Stimulated activated CD8-positive, alpha-beta memory T cell treated with anti-CD3 and anti-CD28 coated beads, Interleukin-4, amount 100 ng/mL, for 48 hours (primary cell): Measurements from ENCODE around the gene NBEA.

Experiments used
- DNase-seq: peaks from one replicate; pipeline ENCODE4 v3.0.0-alpha.2; 2020

The NBEA gene

GRCh38 chr13:35292329-35292728, 350.3 kb downstream of the NBEA start:
- DNase-seq: no peak

- no peak for DNase-seq
Measured at GRCh38 chr13:35293579-35294226, 351.6 kb downstream of the NBEA start.

- DNase-seq: no peak
Measured at GRCh38 chr13:35309706-35310105, 367.6 kb downstream of the NBEA start.

GRCh38 chr13:35332134-35332533, 390.1 kb downstream of the NBEA start:
- DNase-seq: no peak

- DNase-seq: no peak
Measured at GRCh38 chr13:35333157-35333556, 391.1 kb downstream of the NBEA start.

GRCh38 chr13:35342440-35342839, 400.4 kb downstream of the NBEA start:
- no peak for DNase-seq

GRCh38 chr13:35343417-35343816, 401.3 kb downstream of the NBEA start:
- no peak for DNase-seq

- no peak for DNase-seq
Measured at GRCh38 chr13:35345992-35346391, 403.9 kb downstream of the NBEA start.

GRCh38 chr13:35346494-35346893, 404.4 kb downstream of the NBEA start:
- no peak for DNase-seq

GRCh38 chr13:35347679-35348205, 405.7 kb downstream of the NBEA start:
- DNase-seq: no peak

- no peak for DNase-seq
Measured at GRCh38 chr13:35349052-35349451, 407.0 kb downstream of the NBEA start.

- DNase-seq: no peak
Measured at GRCh38 chr13:35349673-35350278, 407.7 kb downstream of the NBEA start.

GRCh38 chr13:35354285-35354684, 412.2 kb downstream of the NBEA start:
- DNase-seq: no peak

GRCh38 chr13:35354882-35355281, 412.8 kb downstream of the NBEA start:
- no peak for DNase-seq

GRCh38 chr13:35356572-35356971, 414.5 kb downstream of the NBEA start:
- DNase-seq: no peak

GRCh38 chr13:35365883-35366282, 423.8 kb downstream of the NBEA start:
- DNase-seq: no peak

GRCh38 chr13:35367586-35367985, 425.5 kb downstream of the NBEA start:
- no peak for DNase-seq

- no peak for DNase-seq
Measured at GRCh38 chr13:35378939-35379338, 436.9 kb downstream of the NBEA start.

GRCh38 chr13:35379663-35380062, 437.6 kb downstream of the NBEA start:
- no peak for DNase-seq

GRCh38 chr13:35387682-35388250, 445.7 kb downstream of the NBEA start:
- DNase-seq: no peak

GRCh38 chr13:35388441-35389355, 446.6 kb downstream of the NBEA start:
- no peak for DNase-seq

GRCh38 chr13:35389535-35389934, 447.5 kb downstream of the NBEA start:
- DNase-seq: no peak

- no peak for DNase-seq
Measured at GRCh38 chr13:35392768-35393167, 450.7 kb downstream of the NBEA start.
